Neural crest cell (in vitro differentiated cells): ENCODE results near the gene DKK1. TPM values are rescaled to one million over a fixed set of nuclear protein-coding genes. Genes with fewer than 3 reads are reported as not detected.

ENCODE experiments used
- DNase-seq: peaks from one replicate; pipeline ENCODE4 v3.0.0; 2021; ENCODE audit warnings: low read depth, mixed read lengths, low spot score
- H3K27ac Mint-ChIP-seq: one replicate; pipeline ENCODE4 v1.8.0; 2021; ENCODE audit warnings: mild to moderate bottlenecking, mixed read lengths; ENCODE audit not compliant: unreplicated experiment
- H3K27me3 Mint-ChIP-seq: 2 replicates; pipeline ENCODE4 v1.8.0; 2021; ENCODE audit warnings: low read depth, mild to moderate bottlenecking, mixed read lengths
- H3K36me3 Mint-ChIP-seq: 2 replicates; pipeline ENCODE4 v1.8.0; 2021; ENCODE audit warnings: low read depth, mild to moderate bottlenecking, mixed read lengths
- H3K4me1 Mint-ChIP-seq: 2 replicates; pipeline ENCODE4 v1.8.0; 2021; ENCODE audit warnings: mixed read lengths
- H3K4me3 Mint-ChIP-seq: one replicate; pipeline ENCODE4 v1.8.0; 2021; ENCODE audit warnings: mild to moderate bottlenecking, mixed read lengths
- H3K9me3 Mint-ChIP-seq: 2 replicates; pipeline ENCODE4 v1.8.0; 2021; ENCODE audit warnings: mixed read lengths
- CTCF ChIP-seq: fragments of 200-600 bp; sonication (generic); conservative IDR thresholded peaks from 2 replicates; pipeline ENCODE4 v1.5.0; 2021; ENCODE audit warnings: antibody characterized with exemption, mild to moderate bottlenecking
- total RNA-seq: library from RNA; stranded (reverse); gene quantifications from 2 replicates; pipeline ENCODE4 v1.2.1, GENCODE V29; 2021

DKK1 gene
- total RNA-seq, 1 donor from 2014 or later: 3.9 TPM

DNA sequence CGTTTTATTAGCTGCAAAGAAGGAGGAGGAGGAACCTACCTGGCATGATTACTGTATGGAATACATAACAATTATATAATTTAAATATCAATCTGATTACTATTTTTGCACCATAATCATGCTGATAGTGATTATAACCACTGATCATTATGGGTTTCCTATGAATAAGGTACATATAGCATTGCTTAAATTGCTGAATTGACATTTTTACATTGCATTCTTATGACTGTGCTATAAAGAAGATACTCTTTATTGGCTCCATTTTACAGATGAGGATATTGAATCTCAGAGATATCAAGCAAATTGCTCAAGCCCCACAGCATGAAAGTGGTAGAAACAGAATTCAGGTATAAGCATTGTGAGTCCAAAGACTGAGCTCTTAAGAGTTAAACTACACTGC lies 23.1 kb downstream of the DKK1 start:
- Mint-ChIP-seq H3K9me3 (no peaks in the 10 kb centered on the region), H3K4me1 (peaks cover 7% of the 10 kb centered on the region), H3K4me3 (no peak overlapping the region), H3K27me3 (peaks cover 7% of the 10 kb centered on the region), H3K27ac (no peak overlapping the region), H3K36me3 (no peaks in the 10 kb centered on the region)
- TF ChIP-seq CTCF: no peak
- DNase-seq: no peak

DNA sequence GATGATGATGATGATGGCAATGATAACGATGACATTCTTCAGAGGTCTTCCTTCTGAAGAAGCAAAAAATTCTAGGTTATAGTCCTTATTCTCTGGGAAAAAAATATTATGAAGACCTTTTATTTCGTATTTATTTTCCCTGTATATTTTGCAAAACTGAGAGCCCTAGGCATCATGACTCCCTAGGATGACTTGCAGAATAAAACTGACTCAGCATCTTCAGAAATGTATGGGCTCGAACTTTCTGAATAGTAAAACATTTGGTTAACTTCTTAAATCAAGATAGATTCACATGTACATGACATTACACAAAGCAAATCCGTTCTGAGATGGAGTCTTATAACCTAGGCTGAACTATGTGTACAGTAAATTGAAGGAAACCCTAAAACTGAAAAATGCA lies 29.4 kb downstream of the DKK1 start:
- TF ChIP-seq CTCF: no peak
- Mint-ChIP-seq H3K27ac (no peak overlapping the region), H3K4me1 (no peaks in the 10 kb centered on the region), H3K9me3 (no peaks in the 10 kb centered on the region), H3K4me3 (no peak overlapping the region), H3K27me3 (peaks cover 3% of the 10 kb centered on the region), H3K36me3 (no peaks in the 10 kb centered on the region)
- no peak for DNase-seq

DNA sequence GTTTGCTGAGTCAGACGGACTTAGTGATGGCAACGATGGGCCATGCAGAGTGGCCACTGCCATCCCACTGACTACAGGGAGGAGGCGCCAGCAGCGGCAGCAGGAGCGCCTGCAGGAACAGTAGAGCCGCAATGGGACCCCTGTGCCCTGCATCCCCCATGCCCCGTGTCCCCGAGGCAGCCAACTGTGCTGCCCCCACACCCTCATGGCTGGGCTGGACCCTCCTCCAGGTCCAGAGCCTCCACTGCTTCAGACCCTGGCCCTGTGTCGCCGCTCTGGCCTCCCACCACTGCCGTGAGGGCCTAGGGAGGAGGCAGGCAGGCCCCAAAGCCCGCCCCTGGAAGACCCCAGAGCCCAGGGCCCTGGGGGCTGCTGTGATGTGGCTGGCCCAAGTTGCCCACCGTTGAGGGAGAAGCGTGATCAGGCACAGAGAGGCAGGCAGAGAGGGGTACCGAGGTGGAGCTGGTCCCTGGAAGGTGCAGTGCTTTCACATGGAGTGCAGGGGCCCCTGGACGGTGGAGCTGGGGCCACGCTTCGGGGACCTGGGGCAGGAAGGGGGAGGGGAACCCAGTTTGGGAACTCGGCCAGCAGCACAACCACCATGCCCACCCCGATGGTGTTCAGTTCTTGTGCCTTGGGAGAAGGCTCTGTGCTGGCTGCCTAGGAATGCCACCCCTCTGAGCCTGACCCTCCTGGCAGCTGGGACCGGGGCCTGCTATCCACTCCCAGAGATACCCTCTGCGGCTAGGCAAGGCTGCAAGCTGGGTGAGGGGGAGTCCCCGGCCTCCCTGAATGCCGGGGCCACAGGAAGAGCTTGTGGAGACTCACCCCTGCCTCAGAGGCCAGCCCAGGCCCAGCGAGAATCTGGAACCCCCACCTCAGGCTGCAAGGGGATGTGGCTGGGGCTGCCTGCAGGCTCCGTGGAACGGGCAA lies 32.6 kb downstream of the DKK1 start:
- Mint-ChIP-seq H3K4me3 (no peak overlapping the region), H3K4me1 (no peaks in the 10 kb centered on the region), H3K36me3 (no peaks in the 10 kb centered on the region), H3K9me3 (no peaks in the 10 kb centered on the region), H3K27ac (no peak overlapping the region), H3K27me3 (no peaks in the 10 kb centered on the region)
- DNase-seq: no peak
- TF ChIP-seq CTCF: no peak

DNA sequence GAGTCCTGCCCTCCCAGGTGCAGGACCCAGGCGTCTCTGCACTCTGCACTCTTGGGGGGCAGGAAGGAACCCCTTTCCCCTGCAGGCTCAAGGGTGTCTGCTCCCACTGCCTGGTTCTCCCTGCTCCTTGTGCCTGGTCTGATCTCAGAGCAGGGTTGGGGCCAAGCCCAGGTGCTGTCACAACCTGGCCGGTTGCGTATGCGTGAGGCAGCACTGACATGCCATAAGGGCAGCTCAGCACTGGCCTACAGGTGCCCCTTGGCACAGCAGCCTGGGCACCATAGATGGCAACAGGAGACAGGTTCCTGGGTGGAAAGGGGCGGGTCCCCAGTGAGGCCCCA lies 33.2 kb downstream of the DKK1 start:
- TF ChIP-seq CTCF: no peak
- Mint-ChIP-seq H3K36me3 (no peaks in the 10 kb centered on the region), H3K9me3 (no peaks in the 10 kb centered on the region), H3K4me1 (no peaks in the 10 kb centered on the region), H3K4me3 (no peak overlapping the region), H3K27ac (no peak overlapping the region), H3K27me3 (no peaks in the 10 kb centered on the region)
- DNase-seq: no peak

DNA sequence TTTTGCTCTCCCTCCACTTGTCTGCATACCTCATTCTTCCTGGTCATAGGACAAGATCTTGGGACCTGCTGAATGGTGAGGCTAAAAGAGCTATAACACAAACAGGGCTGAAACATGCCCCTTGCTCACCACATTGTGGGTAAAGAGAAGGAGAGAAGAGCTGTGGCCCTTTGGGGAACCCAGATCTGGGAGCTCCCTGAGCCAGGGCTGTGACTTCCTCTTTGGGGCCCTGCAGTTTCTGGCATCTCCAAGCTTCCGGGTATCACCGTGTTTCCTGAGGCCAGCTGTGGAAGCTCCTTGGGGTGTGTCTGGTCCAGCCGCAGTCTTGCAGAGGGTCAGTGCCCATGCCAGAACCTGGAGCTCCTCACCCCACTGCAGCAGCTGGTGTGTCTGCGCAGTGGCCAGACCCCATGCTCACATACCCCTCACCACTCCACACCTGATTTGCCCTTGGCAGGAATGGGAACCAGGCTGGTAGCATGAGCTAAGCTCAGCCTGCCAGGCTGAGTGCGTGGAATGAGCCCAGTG lies 34.0 kb downstream of the DKK1 start:
- Mint-ChIP-seq H3K4me3 (no peak overlapping the region), H3K27ac (no peak overlapping the region), H3K36me3 (no peaks in the 10 kb centered on the region), H3K9me3 (no peaks in the 10 kb centered on the region), H3K4me1 (no peaks in the 10 kb centered on the region), H3K27me3 (no peaks in the 10 kb centered on the region)
- no peak for DNase-seq
- no peak for TF ChIP-seq CTCF
